SH-SY5Y (cell line): ENCODE data around the gene EDNRB.

Experiments
- GATA2 ChIP-seq: IDR thresholded peaks from 2 replicates; pipeline ENCODE4 v1.6.1; 2011; ENCODE audit warnings: mild to moderate bottlenecking, low read depth, low read length
- GATA3 ChIP-seq: IDR thresholded peaks from 2 replicates; pipeline ENCODE4 v1.6.1; 2011; ENCODE audit warnings: low read depth, mild to moderate bottlenecking, low read length, moderate library complexity

GRCh38 chr13:77894743-77895142, 23.9 kb downstream of the EDNRB start:
- TF ChIP-seq GATA2 = no peak
- no peak for TF ChIP-seq GATA3
